ENCODE results near the gene ARMC7.
"Not testable (repeated sequence)": the region's sequence is repeated elsewhere in the genome, so short reads cannot be mapped to it uniquely, and the experiment has no call there.

ARMC7 gene

DNA sequence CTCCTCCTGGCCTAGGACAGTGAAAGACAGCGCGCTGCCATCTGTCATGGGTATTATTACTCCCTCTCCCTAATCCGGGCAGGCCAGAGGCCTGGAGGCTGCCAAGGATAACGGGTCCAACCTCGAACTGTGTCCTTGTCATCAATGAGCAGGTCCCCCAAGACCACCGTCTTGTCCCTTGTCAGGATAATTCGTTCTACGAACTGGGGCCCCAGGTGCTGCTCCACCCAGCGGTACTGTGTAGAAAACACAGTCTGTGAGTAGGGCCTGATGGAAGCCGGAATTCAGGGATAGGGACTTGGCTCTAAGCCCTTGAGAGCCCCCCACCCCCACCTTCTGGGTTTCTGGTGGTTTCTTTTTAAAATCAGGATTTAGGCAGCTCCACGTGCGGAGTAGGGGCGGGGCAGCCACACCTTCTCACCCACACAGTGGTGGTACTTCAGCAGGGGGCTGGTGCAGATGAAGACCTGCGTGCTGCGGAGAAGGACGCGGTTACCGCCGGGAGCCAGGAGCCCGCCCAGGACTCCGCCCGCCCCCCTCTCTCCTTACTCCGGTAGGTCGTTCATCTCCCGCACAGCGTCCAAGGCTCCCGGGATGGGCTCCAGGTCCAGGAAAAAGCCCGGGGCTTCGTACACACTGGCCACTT is 21.0 kb downstream of the ARMC7 start:
- peak; percentile 80 for DNase-seq

DNA sequence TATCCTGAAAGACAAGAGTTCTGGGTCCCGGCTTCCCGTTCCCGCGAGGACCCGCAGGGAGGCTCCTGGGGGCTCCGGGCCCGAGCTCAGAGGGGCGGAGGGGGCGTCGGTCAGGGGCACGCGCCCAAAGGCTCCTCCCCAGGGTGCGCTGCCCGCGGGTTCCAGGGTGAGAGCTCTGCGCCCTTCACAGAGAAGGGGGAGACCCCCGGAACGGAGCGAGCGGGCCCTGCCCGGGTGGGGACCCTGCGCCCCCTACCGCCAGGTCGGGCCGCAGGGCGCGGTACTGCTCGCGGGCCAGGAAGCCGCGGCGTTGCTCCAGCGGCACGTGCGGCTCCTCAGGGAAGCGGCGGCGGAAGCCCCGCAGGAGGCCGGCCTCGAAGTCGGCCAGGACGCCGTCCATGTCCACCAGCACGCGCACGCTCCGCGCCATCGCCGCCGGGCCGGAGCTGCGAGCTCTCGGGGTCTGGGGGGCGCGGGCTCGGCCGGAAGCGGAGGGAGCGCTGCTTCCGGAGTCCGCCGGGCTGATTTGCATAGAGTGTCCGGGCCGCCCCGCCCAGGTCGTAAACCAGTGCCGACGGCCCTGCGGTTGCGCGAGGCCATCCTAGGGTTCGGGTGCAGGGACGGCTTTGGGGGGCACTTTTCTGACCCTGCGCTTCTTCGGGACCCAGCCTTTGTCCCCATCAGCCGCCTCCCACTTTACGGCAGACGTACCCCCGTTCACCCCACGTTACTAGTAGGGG is 21.7 kb downstream of the ARMC7 start, which contains the start of gene NT5C:
TSS of gene NT5C (minus strand) at position 465 of the 740 bp plus-strand sequence. CDS start at position 430, 35 bp downstream.
- peak; percentile 92 for DNase-seq

DNA sequence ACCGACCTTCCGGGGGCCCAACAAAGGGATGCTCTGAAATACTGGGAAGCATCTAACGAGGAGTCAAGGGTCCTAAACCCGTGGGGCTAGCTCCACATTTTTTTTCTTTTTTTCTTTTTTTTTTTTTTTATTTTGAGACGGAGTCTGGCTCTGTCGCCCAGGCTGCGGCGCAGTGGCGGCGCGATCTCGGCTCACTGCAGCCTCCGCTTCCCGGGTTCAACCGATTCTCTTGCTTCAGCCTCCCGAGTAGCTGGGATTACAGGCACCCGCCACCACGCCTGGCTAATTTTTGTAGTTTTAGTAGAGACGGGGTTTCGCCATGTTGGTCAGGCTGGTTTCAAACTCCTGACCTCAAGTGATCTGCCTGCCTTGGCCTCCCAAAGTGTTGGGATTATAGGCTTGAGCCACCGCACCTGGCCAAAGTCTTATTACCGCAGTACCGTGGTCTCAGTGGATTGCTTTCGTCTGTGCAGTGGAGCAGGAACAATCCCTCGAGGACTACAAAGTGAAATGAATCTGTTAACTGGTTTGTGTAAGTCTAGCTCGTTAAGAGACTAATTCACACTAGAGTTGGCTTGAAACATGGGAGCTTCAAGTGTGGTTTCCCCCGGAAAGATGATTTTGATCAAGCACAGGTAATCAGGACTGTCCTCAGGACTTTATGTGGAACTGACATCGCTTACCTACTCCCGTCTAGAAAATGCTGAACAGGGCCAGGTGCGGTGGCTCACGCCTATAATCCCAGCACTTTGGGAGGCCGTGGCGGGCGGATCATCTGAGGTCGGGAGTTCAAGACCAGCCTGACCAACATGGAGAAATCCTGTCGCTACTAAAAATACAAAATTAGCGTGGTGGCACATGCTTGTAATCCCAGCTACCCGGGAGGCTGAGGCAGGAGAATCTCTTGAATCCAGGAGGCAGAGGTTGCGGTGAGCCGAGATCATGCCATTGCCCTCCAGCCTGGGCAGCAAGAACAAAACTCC is 22.5 kb downstream of the ARMC7 start:
- not testable (repeated sequence) for DNase-seq

- no peak for DNase-seq
Observed at GRCh38 chr17:75133001-75133400, 23.2 kb downstream of the ARMC7 start.

- not testable (repeated sequence) for DNase-seq
Observed at GRCh38 chr17:75133607-75134347, 24.0 kb downstream of the ARMC7 start.

DNA sequence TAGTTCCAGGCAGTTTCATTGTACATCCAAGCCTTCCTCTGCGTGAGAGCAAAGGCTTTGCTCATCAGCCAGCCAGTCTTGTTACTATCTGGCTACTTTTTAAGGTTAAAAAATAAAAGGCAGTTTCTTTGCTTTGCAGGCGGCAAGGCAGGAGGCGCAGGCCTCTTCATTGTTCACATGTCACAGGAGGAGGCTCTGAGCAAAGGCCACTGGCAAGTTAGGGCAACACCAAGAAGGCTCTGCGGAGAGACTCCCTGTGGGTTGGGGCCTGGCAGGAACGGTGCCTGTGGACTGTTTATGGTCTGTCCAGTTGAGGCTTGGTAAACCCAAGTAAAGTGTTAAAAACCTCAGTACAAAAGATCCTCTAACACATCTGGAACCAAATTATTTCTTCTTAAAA is 25.7 kb downstream of the ARMC7 start:
- DNase-seq = no peak

- DNase-seq = no peak
Observed at GRCh38 chr17:75135946-75136345, 26.2 kb downstream of the ARMC7 start.

- DNase-seq = not testable (repeated sequence)
Observed at GRCh38 chr17:75137762-75138161, 28.0 kb downstream of the ARMC7 start.

GRCh38 chr17:75138519-75138918 is 28.8 kb downstream of the ARMC7 start:
- no peak for DNase-seq

DNA sequence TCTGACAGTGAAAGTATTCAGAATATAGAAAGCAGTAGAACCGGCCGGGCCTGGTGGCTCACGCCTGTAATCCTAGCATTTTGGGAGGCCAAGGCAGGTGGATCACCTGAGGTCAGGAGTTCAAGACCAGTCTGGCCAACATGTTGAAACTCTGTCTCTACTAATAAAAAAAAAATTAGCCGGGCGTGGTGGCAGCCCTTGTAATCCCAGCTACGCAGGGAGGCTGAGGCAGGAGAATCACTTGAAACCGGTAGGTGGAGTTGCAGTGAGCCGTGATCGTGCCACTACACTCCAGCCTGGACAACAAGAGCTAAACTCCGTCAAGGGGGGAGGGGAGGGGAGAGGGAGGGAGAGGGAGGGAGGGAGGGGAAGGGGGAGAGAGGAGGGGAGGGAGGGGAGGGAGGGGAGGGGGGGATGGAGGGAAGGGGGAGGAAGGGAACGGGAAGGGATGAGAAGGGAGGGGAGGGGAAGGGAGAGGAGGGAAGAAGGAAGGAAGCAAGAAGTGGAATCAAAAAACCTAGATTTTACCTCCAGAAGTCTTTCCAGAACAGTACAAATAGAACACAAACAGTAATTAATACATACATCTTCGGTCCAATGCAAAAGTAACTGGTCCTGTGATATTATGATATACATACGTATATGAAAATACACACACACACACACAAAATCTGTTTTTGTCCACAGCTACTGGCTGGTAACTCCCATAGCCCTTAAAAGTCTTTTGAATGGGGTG is 32.6 kb downstream of the ARMC7 start:
- DNase-seq = no peak

DNA sequence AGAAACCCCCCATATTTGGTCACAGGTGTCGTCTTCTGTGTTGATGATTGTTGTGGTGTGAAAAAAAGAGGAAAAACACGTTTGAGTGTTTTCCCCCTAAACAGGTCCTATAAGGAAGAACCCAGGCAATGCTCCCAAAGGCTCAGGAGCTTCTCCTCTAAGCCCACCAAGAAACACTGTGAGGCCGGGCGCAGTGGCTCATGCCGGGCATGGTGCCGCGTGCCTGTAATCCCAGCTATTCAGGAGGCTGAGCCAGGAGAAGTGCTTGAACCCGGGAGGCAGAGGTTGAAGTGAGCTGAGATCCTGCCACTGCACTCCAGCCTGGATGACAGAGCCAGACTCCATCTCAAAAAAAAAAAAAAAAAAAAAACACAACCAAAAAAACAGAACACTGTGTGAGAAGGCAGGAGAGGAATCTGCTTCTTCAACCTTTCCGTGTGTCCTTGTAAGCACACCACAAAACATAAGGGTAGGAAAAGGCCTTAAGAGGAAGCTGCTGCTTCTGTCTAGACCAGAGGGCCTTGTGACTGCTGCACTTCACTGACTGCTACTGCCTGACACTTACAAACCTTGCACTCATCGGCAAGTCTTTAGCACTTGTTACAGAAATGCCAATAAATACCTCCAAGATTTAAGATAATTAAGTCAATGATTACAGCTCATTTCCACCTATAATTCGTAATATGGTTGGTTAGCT is 35.2 kb downstream of the ARMC7 start:
- DNase-seq = no peak

DNA sequence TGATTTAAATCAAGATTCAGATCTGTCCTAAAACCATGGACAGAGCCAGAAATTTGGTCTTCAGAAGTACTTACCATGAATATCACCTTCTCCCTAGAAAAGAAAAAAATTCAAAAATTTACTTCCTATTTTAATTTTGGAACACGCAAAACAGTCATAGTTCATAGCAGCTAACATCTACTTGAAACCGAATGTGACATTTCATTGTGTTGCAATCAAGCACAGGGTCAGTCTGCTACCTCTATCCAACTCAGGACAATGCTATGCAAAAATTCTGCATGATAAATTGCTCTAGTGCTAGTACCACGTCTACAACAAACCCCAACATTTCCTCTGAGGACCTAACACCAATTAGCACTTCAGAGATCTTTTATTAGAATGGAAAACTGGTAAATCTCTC is 36.8 kb downstream of the ARMC7 start:
- no peak for DNase-seq

GRCh38 chr17:75147878-75148546 is 38.2 kb downstream of the ARMC7 start:
- no peak for DNase-seq

DNA sequence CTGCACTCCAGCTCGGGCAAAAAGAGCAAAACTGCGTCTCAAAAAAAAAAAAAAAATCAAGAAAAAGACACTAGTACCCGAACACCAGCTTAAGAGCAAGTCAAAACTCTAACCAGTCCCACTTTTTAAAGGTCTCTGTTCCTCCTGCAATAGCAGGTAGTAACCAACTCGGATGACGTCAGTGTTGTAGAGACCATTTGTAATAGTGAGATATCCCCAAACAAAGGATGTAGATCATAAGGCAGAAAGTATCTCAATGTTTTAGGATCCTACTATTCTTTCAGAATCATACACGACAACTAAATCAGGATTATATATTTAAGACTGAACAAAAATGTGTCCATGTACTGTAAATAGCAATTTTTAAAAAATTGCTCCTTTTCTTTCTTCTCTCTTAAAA is 42.2 kb downstream of the ARMC7 start:
- DNase-seq = no peak

DNA sequence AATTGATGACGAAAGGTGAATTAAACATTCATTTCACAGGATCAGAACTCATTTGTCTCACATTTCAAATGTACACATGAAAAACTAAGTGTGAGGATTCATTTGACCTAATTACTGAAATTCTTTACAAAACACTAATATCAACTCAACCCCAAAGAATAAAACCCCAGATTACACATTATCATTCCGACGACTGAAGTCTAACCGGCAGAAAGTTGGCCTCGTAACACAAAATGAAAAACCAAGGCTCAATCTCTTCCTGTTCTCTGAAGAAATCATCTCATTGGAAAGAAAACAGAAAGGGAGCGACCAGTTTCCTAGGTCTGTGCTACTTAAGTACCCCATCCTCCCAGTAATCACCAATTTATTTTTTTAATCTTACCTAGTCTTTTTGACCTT is 42.8 kb downstream of the ARMC7 start:
- DNase-seq = no peak

GRCh38 chr17:75152922-75153779 is 43.4 kb downstream of the ARMC7 start:
- peak; percentile 56 for DNase-seq

DNA sequence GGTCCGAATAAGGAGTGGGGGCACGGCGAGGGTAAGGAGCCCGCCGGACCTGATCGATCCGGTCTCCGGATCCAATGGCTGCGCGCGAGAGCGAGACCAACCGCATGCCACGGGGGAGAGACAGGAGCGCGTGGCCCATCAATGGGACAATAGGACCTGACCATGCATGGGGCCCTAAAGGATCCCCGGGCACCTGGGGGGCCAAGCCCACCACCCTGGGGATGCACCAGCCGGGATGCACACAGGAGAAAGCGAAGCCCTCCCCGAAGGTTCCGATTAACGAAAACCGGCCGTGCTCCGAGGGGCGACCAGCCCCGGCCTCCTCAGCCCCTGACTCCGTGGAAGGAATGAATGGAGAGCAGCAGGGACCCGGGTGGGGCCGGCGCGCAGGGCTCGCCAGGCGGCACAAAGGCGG is 44.0 kb downstream of the ARMC7 start:
- peak; percentile 59 for DNase-seq

DNA sequence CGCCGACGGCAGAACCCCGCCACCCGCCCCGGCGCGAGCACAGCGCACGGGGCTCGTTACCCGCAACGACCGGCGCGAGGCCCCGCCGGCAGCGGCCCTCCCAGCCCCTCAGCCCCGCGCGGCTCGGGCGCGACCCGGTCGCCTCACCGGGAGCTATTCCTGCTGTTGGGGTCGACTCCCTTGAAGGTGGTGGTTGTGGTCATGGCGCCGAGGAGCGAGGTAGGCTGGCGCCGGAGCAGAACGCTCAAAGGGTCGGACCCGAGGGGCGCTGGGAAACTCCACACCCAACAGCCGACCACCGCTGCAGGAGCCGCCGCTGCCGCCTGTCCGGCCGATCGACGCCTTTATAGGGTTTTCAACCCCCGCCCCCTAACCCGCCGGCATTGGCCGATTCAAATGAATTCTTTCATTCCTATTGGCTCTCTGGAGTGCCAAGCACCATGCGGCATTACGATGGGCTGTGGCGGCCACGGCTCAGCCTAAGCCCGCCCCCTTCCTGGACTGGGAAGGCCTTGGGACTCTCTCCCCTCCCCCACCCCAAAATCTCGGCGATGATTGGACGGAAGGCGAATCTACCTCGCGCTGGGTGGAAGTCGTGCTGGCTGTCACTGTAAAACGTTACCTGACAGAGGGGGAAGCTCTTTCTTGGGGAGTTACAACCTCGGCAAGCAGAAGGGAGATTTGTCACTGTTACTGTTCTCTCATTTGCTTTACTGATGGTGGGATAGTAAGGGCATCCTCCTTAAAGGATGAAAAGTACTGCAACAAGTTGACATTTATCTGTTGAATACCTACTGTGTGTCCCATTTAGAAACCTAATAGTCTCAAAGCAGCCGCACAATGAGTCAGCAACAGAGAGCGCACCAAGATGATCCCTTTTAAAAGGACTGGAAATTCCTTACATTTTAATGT is 44.7 kb downstream of the ARMC7 start, which contains the start of gene JPT1:
TSS of gene JPT1 (minus strand) at position 318 of the 912 bp plus-strand sequence. CDS start at position 203, 115 bp downstream.
- DNase-seq = peak; percentile 97

All from right forelimb (tissue), 1 donor.